Right renal pelvis (tissue), 4 donors: ENCODE measurements around the gene WWC1. TPM values are rescaled to one million over a fixed set of nuclear protein-coding genes. Genes with fewer than 3 reads are reported as not detected.

Source experiments
- DNase-seq, 4 donors: peaks; one replicate each; pipeline ENCODE4 v3.0.0-alpha.2; 2013; ENCODE audit warnings: low read depth in 4 of 4, low spot score in 3 of 4, missing footprints in 1 of 4
- polyA plus RNA-seq, 4 donors: library from polyadenylated mRNA; unstranded; fragments of 120-200 nt; gene quantifications; one replicate each; pipeline ENCODE4 v1.2.1, GENCODE V29; 2013; ENCODE audit not compliant: insufficient read length in 4 of 4

The WWC1 gene
- polyA plus RNA-seq, 4 donors = 78.3 to 93.0 (median 82.7) TPM

GRCh38 chr5:168472329-168472728 lies 180.9 kb downstream of the WWC1 start:
- DNase-seq = no peak

- DNase-seq = no peak
Measured at GRCh38 chr5:168474319-168474718, 182.9 kb downstream of the WWC1 start.

- DNase-seq = no peak
Measured at GRCh38 chr5:168477060-168477459, 185.6 kb downstream of the WWC1 start.

GRCh38 chr5:168479166-168479565 lies 187.7 kb downstream of the WWC1 start:
- DNase-seq = no peak

- no peak for DNase-seq
Measured at GRCh38 chr5:168480601-168481000, 189.2 kb downstream of the WWC1 start.

- no peak for DNase-seq
Measured at GRCh38 chr5:168481330-168481788, 189.9 kb downstream of the WWC1 start.

GRCh38 chr5:168482361-168482760 lies 190.9 kb downstream of the WWC1 start:
- no peak for DNase-seq

- peak; percentile 83 to 90 (median 88) for DNase-seq
Measured at GRCh38 chr5:168486136-168486879, 194.9 kb downstream of the WWC1 start, which contains the start of gene RARS1. Gene RARS1, plus strand, starts transcription at chr5:168486471. Its CDS starts 28 bp downstream, at chr5:168486499.

GRCh38 chr5:168489059-168489458 lies 197.6 kb downstream of the WWC1 start:
- no peak for DNase-seq

- no peak for DNase-seq
Measured at GRCh38 chr5:168494057-168494555, 202.7 kb downstream of the WWC1 start.

- DNase-seq = no peak
Measured at GRCh38 chr5:168502563-168503237, 211.3 kb downstream of the WWC1 start.

GRCh38 chr5:168513861-168514428 lies 222.5 kb downstream of the WWC1 start:
- DNase-seq = no peak

Other genes with a start within 250 kb of the WWC1 start
- 10 to 100 TPM; 71.7 to 81.7 (median 80.5) TPM for gene RARS1, start 194.8 kb downstream of the WWC1 start, polyA plus RNA-seq
- 1 to 10 TPM in 1 of 4 donors, under 1 TPM in 3; 0.26 to 1.3 (median 0.66) TPM for gene FBLL1, start 237.7 kb downstream of the WWC1 start, polyA plus RNA-seq